Fibroblast of lung (primary cell): Measurements from ENCODE around the gene PFDN6. TPM values are rescaled to one million over a fixed set of nuclear protein-coding genes. Genes with fewer than 3 reads are reported as not detected.

Experiments
- DNase-seq, 2 donors: peaks; one replicate each; pipeline versions ENCODE4 v3.0.0 to v3.0.0-alpha.2; 2010; ENCODE audit warnings: low read depth in 2 of 2
- H2AFZ ChIP-seq: 2 replicates; pipeline ENCODE4 v1.5.1; 2012; ENCODE audit warnings: low read length, control low read depth, inconsistent platforms
- H3K27ac ChIP-seq: 2 replicates; pipeline ENCODE4 v1.5.1; 2011; ENCODE audit warnings: low read length, control low read depth; ENCODE audit not compliant: insufficient read depth
- H3K27me3 ChIP-seq: 2 replicates; pipeline ENCODE4 v1.5.1; 2011; ENCODE audit warnings: mild to moderate bottlenecking, low read length; ENCODE audit not compliant: control insufficient read depth, insufficient read depth
- H3K36me3 ChIP-seq: 2 replicates; pipeline ENCODE4 v1.5.1; 2011; ENCODE audit warnings: low read length; ENCODE audit not compliant: control insufficient read depth, insufficient read depth
- H3K4me1 ChIP-seq: 2 replicates; pipeline ENCODE4 v1.5.1; 2011; ENCODE audit warnings: low read length; ENCODE audit not compliant: control insufficient read depth, insufficient read depth; ENCODE audit errors: extremely low read depth
- H3K4me2 ChIP-seq: 2 replicates; pipeline ENCODE4 v1.5.1; 2011; ENCODE audit warnings: low read length, control low read depth; ENCODE audit not compliant: insufficient read depth; ENCODE audit errors: extremely low read depth
- H3K4me3 ChIP-seq, 4 experiments: fragments of 200-600 bp in 1 of 4; sonication (generic) in 1 of 4; replicated peaks in 1 of 4; 2 replicates each; pipeline ENCODE4 v1.5.1; 2011 to 2016; ENCODE audit warnings: low read length in 4 of 4, low read depth in 3 of 4, mild to moderate bottlenecking in 3 of 4, control low read depth in 2 of 4, inconsistent platforms in 1 of 4, mixed read lengths in 1 of 4; ENCODE audit not compliant: insufficient read depth in 1 of 4; ENCODE audit errors: control extremely low read depth in 1 of 4
- H3K79me2 ChIP-seq: 2 replicates; pipeline ENCODE4 v1.5.1; 2012; ENCODE audit warnings: mild to moderate bottlenecking, low read length, inconsistent platforms; ENCODE audit not compliant: control insufficient read depth, insufficient read depth
- H3K9ac ChIP-seq: 2 replicates; pipeline ENCODE4 v1.5.1; 2011; ENCODE audit warnings: mild to moderate bottlenecking, low read length, control low read depth; ENCODE audit not compliant: insufficient read depth
- H3K9me3 ChIP-seq: 2 replicates; pipeline ENCODE4 v1.5.1; 2012; ENCODE audit warnings: low read depth, low read length; ENCODE audit not compliant: control insufficient read depth, insufficient read depth
- H4K20me1 ChIP-seq: 2 replicates; pipeline ENCODE4 v1.5.1; 2011; ENCODE audit warnings: low read length; ENCODE audit not compliant: control insufficient read depth, insufficient read depth; ENCODE audit errors: extremely low read depth
- CTCF ChIP-seq, 2 donors: IDR thresholded peaks in 1 of 2; conservative IDR thresholded peaks in 1 of 2; 1 replicate in 1 of 2; 2 replicates in 1 of 2; pipeline ENCODE4 v1.5.1; 2011 to 2012; ENCODE audit warnings: low read length in 2 of 2, control low read depth in 1 of 2, inconsistent platforms in 1 of 2, low read depth in 1 of 2, mild to moderate bottlenecking in 1 of 2
- EZH2 ChIP-seq: IDR thresholded peaks from 2 replicates; pipeline ENCODE4 v1.5.1; 2012; ENCODE audit warnings: low read length, control low read depth, mild to moderate bottlenecking; ENCODE audit errors: missing control alignments
- polyA plus RNA-seq, 2 donors: library from polyadenylated mRNA; depleted of rRNA in 1 of 2; stranded (reverse) in 1 of 2; unstranded in 1 of 2; fragments of >200 nt; gene quantifications; 2 replicates each; pipeline ENCODE4 v1.2.1, GENCODE V29; 2011 to 2012; ENCODE audit warnings: missing spikeins in 1 of 2
- total RNA-seq: library from RNA; depleted of rRNA; stranded (reverse); fragments of >200 nt; gene quantifications from 2 replicates; pipeline ENCODE4 v1.2.1, GENCODE V29; 2014

Gene PFDN6
- total and polyA plus RNA-seq, 2 donors (not counting 1 experiment from before 2014, with no cell fraction given), result 39.8 to 46.7 TPM

GRCh38 chr6:33247977-33248642 is 41.3 kb upstream of the PFDN6 start:
- H3K4me3 ChIP-seq, result peak overlapping the region; percentile 42 to 68 (median 57)
- peaks cover 16% of the 10 kb centered on the region for H3K4me1 ChIP-seq
- no peaks in the 10 kb centered on the region for H3K79me2 ChIP-seq
- peak; percentile 73 to 87 for DNase-seq
- no peaks in the 10 kb centered on the region for H4K20me1 ChIP-seq
- H3K27me3 ChIP-seq, result no peaks in the 10 kb centered on the region
- H3K36me3 ChIP-seq, result no peaks in the 10 kb centered on the region
- peak overlapping the region; percentile 94 for H3K27ac ChIP-seq
- H3K4me2 ChIP-seq, result peak overlapping the region; percentile 100
- TF ChIP-seq CTCF (conservative IDR thresholded peaks at IDR 0.05 in 1 of 2, IDR thresholded peaks at IDR 0.05 in 1 of 2; ENCODE audit: low read depth in 1 of 2, low read length in 2 of 2), result peak; percentile 88 to 91
- TF ChIP-seq EZH2, result no peak
- H3K9ac ChIP-seq, result peak overlapping the region; percentile 81
- no peaks in the 10 kb centered on the region for H3K9me3 ChIP-seq
- peak overlapping the region; percentile 86 for H2AFZ ChIP-seq

- Histone ChIP-seq H3K4me3 (peak overlapping the region; percentile 42 to 68 (median 57)), H3K27me3 (no peaks in the 10 kb centered on the region), H4K20me1 (no peaks in the 10 kb centered on the region), H3K9ac (peak overlapping the region; percentile 81), H2AFZ (peak overlapping the region; percentile 80), H3K79me2 (no peaks in the 10 kb centered on the region), H3K4me1 (peaks cover 16% of the 10 kb centered on the region), H3K4me2 (peak overlapping the region; percentile 100), H3K9me3 (no peaks in the 10 kb centered on the region), H3K27ac (peak overlapping the region; percentile 94), H3K36me3 (no peaks in the 10 kb centered on the region)
- DNase-seq, result peak in 1 of 2 donors; percentile 48
- TF ChIP-seq CTCF (conservative IDR thresholded peaks at IDR 0.05 in 1 of 2, IDR thresholded peaks at IDR 0.05 in 1 of 2; ENCODE audit: low read depth in 1 of 2, low read length in 2 of 2) (no peak), EZH2 (no peak)
These were observed 40.8 kb upstream of the PFDN6 start for GRCh38 chr6:33248643-33248931.

GRCh38 chr6:33248932-33249731 is 40.3 kb upstream of the PFDN6 start:
- no peak for TF ChIP-seq CTCF (conservative IDR thresholded peaks at IDR 0.05 in 1 of 2, IDR thresholded peaks at IDR 0.05 in 1 of 2; ENCODE audit: low read depth in 1 of 2, low read length in 2 of 2)
- no peak for TF ChIP-seq EZH2
- H3K27me3 ChIP-seq, result no peaks in the 10 kb centered on the region

More at GRCh38 chr6:33248932-33249731, 40.3 kb upstream of the PFDN6 start:
- Histone ChIP-seq H3K4me3 (peak overlapping the region; percentile 42 to 86 (median 58)), H3K9me3 (no peaks in the 10 kb centered on the region), H3K36me3 (no peaks in the 10 kb centered on the region), H3K4me1 (peaks cover 16% of the 10 kb centered on the region), H3K79me2 (no peaks in the 10 kb centered on the region), H3K27ac (peak overlapping the region; percentile 94), H2AFZ (peak overlapping the region; percentile 80), H3K4me2 (peak overlapping the region; percentile 100), H3K9ac (peak overlapping the region; percentile 81), H4K20me1 (no peaks in the 10 kb centered on the region)
- DNase-seq, result peak; percentile 99
